Kidney (tissue), 14 donors: ENCODE data around the gene CD48. TPM values are rescaled to one million over a fixed set of nuclear protein-coding genes. Genes with fewer than 3 reads are reported as not detected.
"Not testable (repeated sequence)": the region's sequence is repeated elsewhere in the genome, so short reads cannot be mapped to it uniquely, and the experiment has no call there.

Experiments
- DNase-seq, 5 donors: peaks; one replicate each; pipeline ENCODE4 v3.0.0-alpha.2; 2013 to 2020
- FAIRE-seq: peaks from 2 replicates; lab custom pipeline; 2012; peaks lifted over from hg19 to GRCh38; lab: Jason Lieb, UNC
- H3K27ac ChIP-seq, 2 donors: one replicate each; pipeline ENCODE4 v1.7.0; 2013; ENCODE audit warnings: low read depth in 2 of 2, low read length in 2 of 2, inconsistent platforms in 1 of 2
- H3K27me3 ChIP-seq: one replicate; pipeline ENCODE4 v1.7.1; 2013; ENCODE audit warnings: low read length, inconsistent platforms; ENCODE audit not compliant: control insufficient read depth, insufficient read depth
- H3K36me3 ChIP-seq, 3 donors: one replicate each; pipeline versions ENCODE4 v1.7.0 to v1.7.1; 2013; ENCODE audit warnings: low read length in 3 of 3, control low read depth in 1 of 3, inconsistent platforms in 1 of 3; ENCODE audit not compliant: insufficient read depth in 3 of 3, control insufficient read depth in 2 of 3
- H3K4me1 ChIP-seq, 3 donors: one replicate each; pipeline versions ENCODE4 v1.7.0 to v1.7.1; 2013; ENCODE audit warnings: low read length in 3 of 3, inconsistent platforms in 1 of 3, low read depth in 1 of 3; ENCODE audit not compliant: control insufficient read depth in 2 of 3, insufficient read depth in 2 of 3
- H3K4me3 ChIP-seq, 3 donors: one replicate each; pipeline versions ENCODE4 v1.7.0 to v1.8.1; 2013; ENCODE audit warnings: low read length in 3 of 3, control low read depth in 1 of 3, inconsistent platforms in 1 of 3
- H3K9ac ChIP-seq, 3 donors: one replicate each; pipeline versions ENCODE4 v1.7.0 to v1.7.1; 2013; ENCODE audit warnings: low read length in 3 of 3, control low read depth in 1 of 3, inconsistent platforms in 1 of 3
- H3K9me3 ChIP-seq, 3 donors: one replicate each; pipeline versions ENCODE4 v1.7.0 to v1.7.1; 2013; ENCODE audit warnings: low read length in 3 of 3, control low read depth in 1 of 3, inconsistent platforms in 1 of 3; ENCODE audit not compliant: control insufficient read depth in 2 of 3, insufficient read depth in 1 of 3
- intact Hi-C: fragments of 100-400 bp; cut with DNase I; formaldehyde crosslinking; loops from one replicate; pipeline ENCODE4 v1.11.1; 2022
- polyA plus RNA-seq: library from polyadenylated mRNA; stranded (reverse); fragments of 350-450 nt; fragmentation: Illumina TruSeq; extraction: RNeasy Lipid Tissue Mini Kit (QIAGEN cat#74804); gene quantifications from one replicate; pipeline ENCODE4 v1.2.3, GENCODE V29; 2014; ENCODE audit warnings: low read depth, low replicate concordance; ENCODE audit not compliant: insufficient read depth
- total RNA-seq: library from RNA; stranded (reverse); fragmentation: NEBNext Ultra II Directional; extraction: Animal tissue kit (Norgen Biotek cat#: 25700); gene quantifications from one replicate; pipeline ENCODE4 v1.2.1, GENCODE V29; 2021
- TF ChIP-seq, protein P1 (sequence below): IDR thresholded peaks from 3 replicates; pipeline ENCODE4 v1.5.1; 2012; ENCODE audit warnings: mild to moderate bottlenecking, moderate library complexity, borderline replicate concordance; ENCODE audit not compliant: insufficient read depth; ENCODE audit errors: extremely low read depth
- donor health status: control.
- donor health status: control.
- donor health status: control.
- donor health status: control.
- donor health status: control.
- donor health status: DM: yes; HTN: yes; CAD: no.
- donor health status: Normal renal cell carcinoma (clear cell type).

CD48 gene
- total and polyA plus RNA-seq, 2 donors from 2014 or later, result 3.2 to 20.5 TPM

DNA sequence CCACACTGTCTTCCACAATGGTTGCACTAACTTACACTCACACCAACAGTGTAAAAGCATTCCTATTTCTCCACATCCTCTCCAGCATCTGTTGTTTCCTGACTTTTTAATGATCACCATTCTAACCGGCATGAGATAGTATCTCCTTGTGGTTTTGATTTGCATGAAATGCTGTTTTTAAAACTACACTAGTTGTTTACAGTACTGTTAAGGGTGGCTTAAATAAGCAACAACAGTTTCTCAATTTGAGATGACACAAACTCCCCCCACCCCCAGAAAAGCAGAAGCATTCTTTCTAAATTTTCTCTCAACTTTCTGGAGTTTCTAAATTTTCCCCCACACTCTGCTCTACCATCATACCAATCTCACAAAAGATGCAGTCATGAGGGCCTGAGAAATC, 20.4 kb upstream of the CD48 start:
- no peaks in the 10 kb centered on the region for H3K36me3 ChIP-seq
- peaks cover 0 to 3% (median 0%) of the 10 kb centered on the region in 3 donors for H3K9me3 ChIP-seq
- H3K4me3 ChIP-seq, result no peak overlapping the region
- no peak overlapping the region for H3K9ac ChIP-seq
- TF ChIP-seq, protein P1, sequence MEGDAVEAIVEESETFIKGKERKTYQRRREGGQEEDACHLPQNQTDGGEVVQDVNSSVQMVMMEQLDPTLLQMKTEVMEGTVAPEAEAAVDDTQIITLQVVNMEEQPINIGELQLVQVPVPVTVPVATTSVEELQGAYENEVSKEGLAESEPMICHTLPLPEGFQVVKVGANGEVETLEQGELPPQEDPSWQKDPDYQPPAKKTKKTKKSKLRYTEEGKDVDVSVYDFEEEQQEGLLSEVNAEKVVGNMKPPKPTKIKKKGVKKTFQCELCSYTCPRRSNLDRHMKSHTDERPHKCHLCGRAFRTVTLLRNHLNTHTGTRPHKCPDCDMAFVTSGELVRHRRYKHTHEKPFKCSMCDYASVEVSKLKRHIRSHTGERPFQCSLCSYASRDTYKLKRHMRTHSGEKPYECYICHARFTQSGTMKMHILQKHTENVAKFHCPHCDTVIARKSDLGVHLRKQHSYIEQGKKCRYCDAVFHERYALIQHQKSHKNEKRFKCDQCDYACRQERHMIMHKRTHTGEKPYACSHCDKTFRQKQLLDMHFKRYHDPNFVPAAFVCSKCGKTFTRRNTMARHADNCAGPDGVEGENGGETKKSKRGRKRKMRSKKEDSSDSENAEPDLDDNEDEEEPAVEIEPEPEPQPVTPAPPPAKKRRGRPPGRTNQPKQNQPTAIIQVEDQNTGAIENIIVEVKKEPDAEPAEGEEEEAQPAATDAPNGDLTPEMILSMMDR, result no peak
- no peaks in the 10 kb centered on the region for H3K27me3 ChIP-seq
- H3K4me1 ChIP-seq, result no peaks in the 10 kb centered on the region
- FAIRE-seq, result no peak
- no peak overlapping the region for H3K27ac ChIP-seq
- DNase-seq, result no peak
- intact Hi-C loops, result no loop called here

DNA sequence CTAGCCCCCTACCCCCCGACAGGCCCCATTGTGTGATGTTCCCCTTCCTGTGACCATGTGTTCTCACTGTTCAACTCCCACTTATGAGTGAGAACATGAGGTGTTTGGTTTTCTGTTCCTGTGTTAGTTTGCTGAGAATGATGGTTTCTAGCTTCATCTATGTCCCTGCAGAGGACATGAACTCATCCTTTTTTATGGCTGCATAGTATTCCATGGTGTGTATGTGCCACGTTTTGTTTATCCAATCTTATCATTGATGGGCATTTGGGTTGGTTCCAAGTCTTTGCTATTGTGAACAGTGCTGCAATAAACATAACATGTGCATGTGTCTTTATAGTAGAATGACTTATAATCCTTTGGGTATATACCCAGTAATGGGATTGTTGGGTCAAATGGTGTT, 19.9 kb upstream of the CD48 start:
- FAIRE-seq, intact Hi-C loops, H3K4me3 ChIP-seq, H3K27ac ChIP-seq, DNase-seq, H3K36me3 ChIP-seq, H3K27me3 ChIP-seq, H3K9ac ChIP-seq, H3K9me3 ChIP-seq, H3K4me1 ChIP-seq: not testable (repeated sequence)

DNA sequence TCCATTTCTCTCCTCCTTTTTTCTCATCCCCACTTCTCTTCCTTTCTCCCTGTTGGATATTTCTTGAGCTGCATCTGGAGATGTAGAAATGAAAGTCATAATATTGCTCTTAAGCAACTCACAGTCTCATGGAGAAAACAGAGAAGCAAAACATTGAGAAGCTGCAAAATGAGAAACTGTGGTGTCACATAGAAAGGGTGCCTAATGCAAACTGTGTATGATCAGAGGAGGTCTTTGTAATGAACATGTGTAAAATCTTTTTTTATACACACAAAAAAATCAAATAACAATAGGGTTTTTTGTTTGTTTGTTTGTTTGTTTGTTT, 15.7 kb upstream of the CD48 start:
- FAIRE-seq (no peak), DNase-seq (no peak)
- no peaks in the 10 kb centered on the region for H3K9me3 ChIP-seq
- no peak overlapping the region for H3K27ac ChIP-seq
- no peaks in the 10 kb centered on the region for H3K27me3 ChIP-seq
- TF ChIP-seq, protein P1, result no peak
- peaks cover 0 to 3% (median 0%) of the 10 kb centered on the region in 3 donors for H3K4me1 ChIP-seq
- H3K36me3 ChIP-seq, result no peaks in the 10 kb centered on the region
- no peak overlapping the region for H3K4me3 ChIP-seq
- H3K9ac ChIP-seq, result no peak overlapping the region
- intact Hi-C loops, result no loop called here

DNA sequence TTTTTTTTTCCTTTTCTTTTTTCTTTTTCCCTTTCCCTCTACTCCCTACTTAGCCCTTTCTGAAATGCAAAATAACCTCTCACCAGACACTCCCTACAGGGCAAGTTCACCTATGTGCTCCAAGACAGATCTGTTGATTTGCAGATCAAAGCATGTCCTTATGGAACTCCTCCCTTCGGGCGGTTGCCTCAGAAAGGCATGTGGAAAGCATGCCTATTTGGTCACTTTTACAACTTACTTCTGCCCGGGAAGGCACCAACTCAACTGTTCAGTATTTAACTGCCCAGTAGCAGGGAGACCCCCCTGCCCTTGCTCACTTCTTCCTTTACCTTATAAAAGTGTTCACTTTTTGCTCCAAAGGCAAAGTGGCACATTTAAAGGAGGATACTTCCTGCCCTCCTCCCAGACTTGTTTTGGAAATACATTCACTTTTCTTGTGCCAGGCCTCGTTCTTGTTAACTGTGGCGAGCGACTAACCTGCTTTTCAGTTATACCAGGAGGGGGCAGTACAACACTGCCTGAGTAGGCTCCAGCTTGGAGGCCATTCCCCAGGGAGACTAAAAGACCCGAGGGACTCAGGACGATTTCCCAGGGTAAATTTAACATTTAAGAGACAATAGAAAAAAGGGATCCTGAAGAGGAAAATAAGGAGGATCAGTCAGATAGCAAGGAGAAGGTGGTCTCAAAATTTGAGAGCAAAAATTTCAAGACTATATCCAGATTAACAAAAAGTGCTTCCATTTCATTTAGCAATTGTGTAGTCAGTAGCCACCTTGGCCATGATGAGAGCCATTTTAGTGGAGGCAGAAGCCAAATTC, 15.1 kb upstream of the CD48 start:
- peak overlapping the region in 1 of 3 donors; percentile 32 for H3K9ac ChIP-seq
- H3K36me3 ChIP-seq, result no peaks in the 10 kb centered on the region
- no peak overlapping the region for H3K4me3 ChIP-seq
- DNase-seq (peak in 4 of 5 donors; percentile 55 to 79 (median 70)), FAIRE-seq (no peak)
- TF ChIP-seq, protein P1, result peak; percentile 80
- intact Hi-C loops, result no loop called here
- H3K4me1 ChIP-seq, result peaks cover 0 to 3% (median 0%) of the 10 kb centered on the region in 3 donors
- H3K9me3 ChIP-seq, result no peaks in the 10 kb centered on the region
- H3K27ac ChIP-seq, result peak overlapping the region in 1 of 2 donors; percentile 28
- H3K27me3 ChIP-seq, result no peaks in the 10 kb centered on the region
